ENCODE measurements around the gene CTCF.

DNA sequence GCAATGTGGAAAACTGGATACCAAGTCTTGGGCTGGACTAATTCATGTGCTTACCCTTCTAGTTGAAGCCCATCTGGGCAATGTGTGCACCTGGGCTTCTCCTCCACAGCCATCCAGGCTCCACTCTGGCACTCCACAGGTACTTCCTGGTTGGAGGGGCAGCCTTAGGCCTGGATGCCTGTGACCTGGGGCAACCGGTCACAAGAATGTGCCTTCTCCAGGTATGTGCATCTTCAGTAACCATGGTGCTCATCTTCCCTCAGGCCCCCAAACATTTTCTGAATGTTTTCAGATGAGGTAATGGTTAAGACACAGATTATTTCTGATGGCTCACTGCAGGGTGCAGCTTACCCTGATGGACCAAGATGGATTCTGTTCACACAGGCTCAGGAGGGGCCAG is 115.4 kb downstream of the CTCF start:
- TF ChIP-seq CTCF (conservative IDR thresholded peaks at IDR 0.05 in 1 of 2, IDR thresholded peaks at IDR 0.05 in 1 of 2; ENCODE audit: low read depth in 1 of 2, low read length in 2 of 2) = no peak
- no peak for TF ChIP-seq EZH2 (IDR thresholded peaks at IDR 0.05; ENCODE audit: low read length, missing control alignments)
